A673 (cell line): ENCODE measurements around the gene DDX31. TPM values are rescaled to one million over a fixed set of nuclear protein-coding genes. Genes with fewer than 3 reads are reported as not detected.

Experiments
- BruUV-seq: library from RNA; stranded (reverse); fragments of 400-500 nt; replicated peaks from 2 replicates; lab custom pipeline; 2021; lab: Mats Ljungman, UMichigan
- CTCF ChIA-PET: fragments of 300-600 bp; sonication (Branson Sonifier 250); formaldehyde crosslinking; loops from one replicate; lab custom pipeline; 2022; ENCODE audit warnings: antibody characterized with exemption; lab: Charles Lee
- POLR2A ChIA-PET: fragments of 300-600 bp; sonication (Branson Sonifier 250); formaldehyde crosslinking; loops from one replicate; lab custom pipeline; 2022; ENCODE audit warnings: antibody characterized with exemption; ENCODE audit not compliant: low non-redundant PET; lab: Charles Lee
- DNase-seq: peaks from one replicate; pipeline ENCODE4 v3.0.0-alpha.2; 2015; ENCODE audit warnings: low spot score
- H3K27ac ChIP-seq: fragments of 200-600 bp; sonication (generic); 2 replicates; pipeline ENCODE4 v1.5.1; 2016; ENCODE audit warnings: mixed run types, low read depth, mild to moderate bottlenecking, mixed read lengths, antibody characterized with exemption, low read length; ENCODE audit not compliant: poor library complexity, severe bottlenecking
- H3K27me3 ChIP-seq: fragments of 200-600 bp; sonication (generic); replicated peaks from 2 replicates; pipeline ENCODE4 v1.6.1; 2017; ENCODE audit warnings: mixed run types, low read depth, mild to moderate bottlenecking, mixed read lengths, antibody characterized with exemption, low read length; ENCODE audit not compliant: insufficient read depth, poor library complexity
- H3K36me3 ChIP-seq: fragments of 200-600 bp; sonication (generic); 2 replicates; pipeline ENCODE4 v1.6.1; 2016; ENCODE audit warnings: mixed run types, mild to moderate bottlenecking, mixed read lengths, antibody characterized with exemption, low read length; ENCODE audit not compliant: insufficient read depth, poor library complexity, severe bottlenecking
- H3K4me1 ChIP-seq: fragments of 200-600 bp; sonication (generic); 2 replicates; pipeline ENCODE4 v1.6.1; 2017; ENCODE audit warnings: mixed run types, mild to moderate bottlenecking, mixed read lengths, antibody characterized with exemption, low read length; ENCODE audit not compliant: insufficient read depth, poor library complexity, severe bottlenecking
- H3K4me3 ChIP-seq: fragments of 200-600 bp; sonication (generic); 2 replicates; pipeline ENCODE4 v1.5.1; 2016; ENCODE audit warnings: low read depth, mixed run types, mild to moderate bottlenecking, mixed read lengths, low read length; ENCODE audit not compliant: poor library complexity, severe bottlenecking
- H3K9me3 ChIP-seq: fragments of 200-600 bp; sonication (generic); 2 replicates; pipeline ENCODE4 v1.6.1; 2016; ENCODE audit warnings: mixed run types, low read depth, mild to moderate bottlenecking, mixed read lengths, antibody characterized with exemption, low read length; ENCODE audit not compliant: poor library complexity, severe bottlenecking
- EZH2 ChIP-seq: fragments of 200-600 bp; sonication (generic); IDR thresholded peaks from 2 replicates; pipeline ENCODE4 v1.6.1; 2017; ENCODE audit warnings: borderline replicate concordance, low read depth, mild to moderate bottlenecking, mixed read lengths, antibody characterized with exemption, low read length; ENCODE audit not compliant: poor library complexity, severe bottlenecking
- intact Hi-C: fragments of 100-400 bp; cut with micrococcal nuclease; formaldehyde crosslinking; loops from one replicate; pipeline ENCODE4 v1.10.0; 2022; ENCODE audit not compliant: unreplicated experiment
- total RNA-seq: library from RNA; stranded (reverse); gene quantifications from 2 replicates; pipeline ENCODE4 v1.2.3, GENCODE V29; 2021
- TF ChIP-seq, protein P1 (sequence below): fragments of 300-800, 200-600 bp; sonication (generic); conservative IDR thresholded peaks from 2 replicates; pipeline ENCODE4 v1.5.1; 2017; ENCODE audit warnings: low read depth, mild to moderate bottlenecking, antibody characterized with exemption, low read length, moderate library complexity, mixed read lengths

DDX31 gene
- total RNA-seq, 1 experiment from 2014 or later = 34.2 TPM

DNA sequence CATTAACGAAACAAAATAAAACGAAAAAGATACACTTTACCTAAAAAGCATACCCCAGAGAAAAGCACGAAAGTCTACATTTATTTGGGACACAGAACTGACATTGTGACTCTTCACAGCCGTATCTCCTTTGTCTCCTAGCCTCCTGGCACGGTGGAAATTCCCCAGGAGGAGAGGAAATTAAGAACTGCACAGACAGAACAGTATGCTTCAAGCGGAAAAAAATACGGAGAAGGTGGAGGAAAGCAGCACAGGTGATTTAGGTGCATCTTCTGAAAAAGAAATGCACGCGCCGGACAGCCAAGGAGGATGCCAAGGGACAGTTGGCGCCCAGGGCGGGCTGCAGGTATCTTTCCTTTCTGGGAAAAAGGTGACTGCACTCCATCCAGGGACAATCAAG lies 32.0 kb downstream of the DDX31 start:
- H3K9me3 ChIP-seq = no peaks in the 10 kb centered on the region
- intact Hi-C loops = no loop called here
- no peaks in the 10 kb centered on the region for H3K4me1 ChIP-seq
- ChIA-PET CTCF (no interaction called here), POLR2A (no interaction called here)
- peaks cover 28% of the 10 kb centered on the region for H3K36me3 ChIP-seq
- no peak overlapping the region for H3K27ac ChIP-seq
- TF ChIP-seq, protein P1, sequence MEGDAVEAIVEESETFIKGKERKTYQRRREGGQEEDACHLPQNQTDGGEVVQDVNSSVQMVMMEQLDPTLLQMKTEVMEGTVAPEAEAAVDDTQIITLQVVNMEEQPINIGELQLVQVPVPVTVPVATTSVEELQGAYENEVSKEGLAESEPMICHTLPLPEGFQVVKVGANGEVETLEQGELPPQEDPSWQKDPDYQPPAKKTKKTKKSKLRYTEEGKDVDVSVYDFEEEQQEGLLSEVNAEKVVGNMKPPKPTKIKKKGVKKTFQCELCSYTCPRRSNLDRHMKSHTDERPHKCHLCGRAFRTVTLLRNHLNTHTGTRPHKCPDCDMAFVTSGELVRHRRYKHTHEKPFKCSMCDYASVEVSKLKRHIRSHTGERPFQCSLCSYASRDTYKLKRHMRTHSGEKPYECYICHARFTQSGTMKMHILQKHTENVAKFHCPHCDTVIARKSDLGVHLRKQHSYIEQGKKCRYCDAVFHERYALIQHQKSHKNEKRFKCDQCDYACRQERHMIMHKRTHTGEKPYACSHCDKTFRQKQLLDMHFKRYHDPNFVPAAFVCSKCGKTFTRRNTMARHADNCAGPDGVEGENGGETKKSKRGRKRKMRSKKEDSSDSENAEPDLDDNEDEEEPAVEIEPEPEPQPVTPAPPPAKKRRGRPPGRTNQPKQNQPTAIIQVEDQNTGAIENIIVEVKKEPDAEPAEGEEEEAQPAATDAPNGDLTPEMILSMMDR = no peak
- no peak for TF ChIP-seq EZH2
- no peak for DNase-seq
- BruUV-seq = no TSS peak
- no peak overlapping the region for H3K4me3 ChIP-seq
- no peaks in the 10 kb centered on the region for H3K27me3 ChIP-seq

DNA sequence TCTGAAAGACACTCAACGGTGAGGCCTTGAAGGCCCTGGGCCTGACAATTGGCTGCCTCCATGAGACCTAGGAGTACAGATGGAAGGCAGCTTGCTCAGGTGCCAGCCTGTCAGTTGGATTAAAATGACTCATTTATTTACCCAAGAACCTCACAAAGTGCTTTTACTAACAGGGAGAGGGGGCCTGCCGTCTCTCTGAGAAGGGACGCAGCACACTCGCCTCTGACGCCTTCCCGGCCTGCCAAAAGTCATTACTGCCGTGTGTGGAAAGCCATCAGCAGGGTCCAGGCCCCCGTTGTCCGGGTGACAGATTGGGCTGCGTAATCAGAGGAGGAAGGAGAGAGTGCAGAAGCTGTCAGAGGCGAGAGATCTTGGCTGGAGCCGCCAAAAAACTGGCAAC lies 32.4 kb downstream of the DDX31 start:
- no peak overlapping the region for H3K27ac ChIP-seq
- DNase-seq = no peak
- H3K27me3 ChIP-seq = no peaks in the 10 kb centered on the region
- ChIA-PET POLR2A (no interaction called here), CTCF (no interaction called here)
- H3K9me3 ChIP-seq = no peaks in the 10 kb centered on the region
- H3K36me3 ChIP-seq = peaks cover 31% of the 10 kb centered on the region
- BruUV-seq = no TSS peak
- no peaks in the 10 kb centered on the region for H3K4me1 ChIP-seq
- TF ChIP-seq, protein P1 = no peak
- TF ChIP-seq EZH2 = no peak
- intact Hi-C loops = no loop called here
- no peak overlapping the region for H3K4me3 ChIP-seq

DNA sequence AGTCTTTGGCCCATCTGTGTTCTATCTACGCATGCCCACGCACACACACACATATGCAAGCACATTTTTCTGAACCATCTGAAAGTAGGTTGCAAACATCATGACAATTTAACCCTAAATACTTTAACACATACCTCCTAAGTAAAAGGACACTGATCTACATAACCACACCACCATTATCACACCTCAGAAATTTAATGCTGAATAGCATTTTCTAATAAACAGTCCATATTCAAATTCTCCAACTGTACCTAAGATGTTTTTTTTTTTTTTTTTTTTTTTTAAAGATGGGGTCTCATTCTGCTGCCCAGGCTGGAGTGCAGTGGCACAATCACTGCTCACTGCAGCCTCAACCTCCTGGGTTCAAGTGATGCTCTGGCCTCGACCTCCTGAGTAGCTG lies 35.5 kb downstream of the DDX31 start:
- H3K9me3 ChIP-seq = no peaks in the 10 kb centered on the region
- TF ChIP-seq, protein P1 = no peak
- no peak for TF ChIP-seq EZH2
- no peaks in the 10 kb centered on the region for H3K4me1 ChIP-seq
- intact Hi-C loops = no loop called here
- no peak overlapping the region for H3K4me3 ChIP-seq
- ChIA-PET CTCF (no interaction called here), POLR2A (no interaction called here)
- BruUV-seq = no TSS peak
- H3K27ac ChIP-seq = no peak overlapping the region
- H3K27me3 ChIP-seq = no peaks in the 10 kb centered on the region
- DNase-seq = no peak
- peaks cover 37% of the 10 kb centered on the region for H3K36me3 ChIP-seq
